ENCODE data around the gene FAM120B.

The FAM120B gene

GRCh38 chr6:170266061-170266825, 40.3 kb upstream of the FAM120B start:
- peaks cover 36% of the 10 kb centered on the region for H3K27me3 ChIP-seq
- no peaks in the 10 kb centered on the region for H3K4me1 ChIP-seq (ENCODE audit: control insufficient read depth in 1 of 2, insufficient read depth in 1 of 2, low read depth in 1 of 2, low read length in 1 of 2)
- no peak overlapping the region for H3K27ac ChIP-seq
- no peaks in the 10 kb centered on the region for H3K36me3 ChIP-seq
- TF ChIP-seq CTCF (IDR thresholded peaks at IDR 0.05), result no peak
- H3K9me3 ChIP-seq, result no peaks in the 10 kb centered on the region
- H3K4me3 ChIP-seq (ENCODE audit: low read depth in 1 of 2, low read length in 1 of 2), result no peak overlapping the region

- H3K36me3 ChIP-seq, result no peaks in the 10 kb centered on the region
- peaks cover 8 to 10% of the 10 kb centered on the region in 2 experiments for H3K4me1 ChIP-seq (ENCODE audit: control insufficient read depth in 1 of 2, insufficient read depth in 1 of 2, low read depth in 1 of 2, low read length in 1 of 2)
- no peaks in the 10 kb centered on the region for H3K9me3 ChIP-seq
- peaks cover 36% of the 10 kb centered on the region for H3K27me3 ChIP-seq
- H3K4me3 ChIP-seq (ENCODE audit: low read depth in 1 of 2, low read length in 1 of 2), result no peak overlapping the region
- no peak for TF ChIP-seq CTCF (IDR thresholded peaks at IDR 0.05)
- H3K27ac ChIP-seq, result no peak overlapping the region
Measured at GRCh38 chr6:170267688-170268087, 38.9 kb upstream of the FAM120B start.

GRCh38 chr6:170268216-170269129, 38.1 kb upstream of the FAM120B start:
- H3K36me3 ChIP-seq, result no peaks in the 10 kb centered on the region
- H3K27ac ChIP-seq, result no peak overlapping the region
- H3K4me3 ChIP-seq (ENCODE audit: low read depth in 1 of 2, low read length in 1 of 2), result no peak overlapping the region
- peaks cover 36% of the 10 kb centered on the region for H3K27me3 ChIP-seq
- no peak for TF ChIP-seq CTCF (IDR thresholded peaks at IDR 0.05)
- peaks cover 8 to 10% of the 10 kb centered on the region in 2 experiments for H3K4me1 ChIP-seq (ENCODE audit: control insufficient read depth in 1 of 2, insufficient read depth in 1 of 2, low read depth in 1 of 2, low read length in 1 of 2)
- H3K9me3 ChIP-seq, result no peaks in the 10 kb centered on the region

GRCh38 chr6:170269151-170269845, 37.3 kb upstream of the FAM120B start:
- no peaks in the 10 kb centered on the region for H3K36me3 ChIP-seq
- TF ChIP-seq CTCF (IDR thresholded peaks at IDR 0.05), result no peak
- no peak overlapping the region for H3K27ac ChIP-seq
- H3K27me3 ChIP-seq, result peaks cover 29% of the 10 kb centered on the region
- no peaks in the 10 kb centered on the region for H3K9me3 ChIP-seq
- no peak overlapping the region for H3K4me3 ChIP-seq (ENCODE audit: low read depth in 1 of 2, low read length in 1 of 2)
- peaks cover 8 to 10% of the 10 kb centered on the region in 2 experiments for H3K4me1 ChIP-seq (ENCODE audit: control insufficient read depth in 1 of 2, insufficient read depth in 1 of 2, low read depth in 1 of 2, low read length in 1 of 2)

DNA sequence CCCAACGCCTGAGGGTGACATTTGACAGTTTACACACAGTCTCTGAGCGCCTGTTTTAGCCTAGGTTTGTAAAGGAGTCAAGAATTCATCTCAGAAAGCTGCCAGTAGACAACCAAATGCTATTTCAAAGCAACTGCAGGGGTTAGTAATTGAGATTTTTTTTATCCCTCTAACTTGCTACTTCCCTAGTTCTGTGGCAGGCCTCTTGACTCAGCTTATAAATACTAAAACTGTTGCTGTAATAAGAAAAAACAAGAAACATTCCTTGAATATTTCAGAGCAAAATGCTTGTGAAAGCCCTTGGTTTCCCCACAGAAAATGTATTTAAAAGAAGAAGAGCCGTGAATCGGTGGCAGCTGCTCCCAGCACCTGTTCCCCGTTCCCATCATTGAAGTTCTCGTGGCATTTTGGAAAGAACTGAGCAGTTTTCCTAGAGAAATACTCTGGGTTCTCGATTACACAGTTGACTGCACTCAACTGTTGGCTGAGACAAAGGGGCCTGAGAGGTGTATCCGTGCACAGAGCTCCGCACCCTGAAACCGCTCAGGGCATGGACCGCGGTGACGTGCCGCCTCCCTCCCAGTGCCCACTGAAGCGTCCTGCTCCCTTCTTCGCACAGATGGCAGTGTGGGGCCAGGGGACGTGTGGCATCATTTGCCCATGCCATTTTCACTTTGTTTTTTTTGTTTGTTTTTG, 36.6 kb upstream of the FAM120B start:
- no peak for TF ChIP-seq CTCF (IDR thresholded peaks at IDR 0.05)
- Histone ChIP-seq H3K36me3 (no peaks in the 10 kb centered on the region), H3K4me1 (ENCODE audit: control insufficient read depth in 1 of 2, insufficient read depth in 1 of 2, low read depth in 1 of 2, low read length in 1 of 2) (peaks cover 8 to 10% of the 10 kb centered on the region in 2 experiments), H3K27ac (no peak overlapping the region), H3K4me3 (ENCODE audit: low read depth in 1 of 2, low read length in 1 of 2) (no peak overlapping the region), H3K9me3 (no peaks in the 10 kb centered on the region), H3K27me3 (peaks cover 34% of the 10 kb centered on the region)

Measured in neutrophil (primary cell).